Lower leg skin (tissue), 3 donors: ENCODE results near the gene TTC7B.

Source experiments
- POLR2A ChIP-seq, 2 donors: fragments of 450-650 bp; IDR thresholded peaks; one replicate each; pipeline ENCODE4 v1.6.1; 2016 to 2017; ENCODE audit warnings: antibody characterized with exemption in 2 of 2, mild to moderate bottlenecking in 1 of 2, moderate library complexity in 1 of 2
- TF ChIP-seq, protein P1 (sequence below), 3 donors: fragments of 450-650 bp; IDR thresholded peaks; one replicate each; pipeline ENCODE4 v1.5.1; 2016; ENCODE audit warnings: antibody characterized with exemption in 3 of 3, mild to moderate bottlenecking in 3 of 3, moderate library complexity in 2 of 3

DNA sequence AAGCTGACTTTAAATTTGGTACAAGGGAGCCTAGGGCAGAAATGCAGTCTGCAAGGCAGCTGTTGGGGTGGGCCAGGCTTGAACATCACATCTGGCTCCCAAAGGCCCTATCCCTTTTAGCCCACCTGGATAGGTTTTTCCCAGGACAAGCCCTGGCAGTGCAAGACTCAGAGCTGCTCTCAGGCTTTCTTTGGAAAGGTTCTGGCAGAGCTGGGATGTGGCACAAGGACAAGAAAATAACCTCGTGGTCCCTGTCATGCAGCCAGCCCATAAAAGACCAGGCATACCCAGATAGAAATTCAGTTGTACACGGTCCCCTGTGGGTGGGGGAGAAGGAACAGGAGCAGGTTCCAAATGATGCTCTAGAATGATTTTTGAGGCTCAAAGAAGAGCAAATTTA, 206.9 kb downstream of the TTC7B start:
- no peak for TF ChIP-seq POLR2A (IDR thresholded peaks at IDR 0.05)
- TF ChIP-seq, protein P1, sequence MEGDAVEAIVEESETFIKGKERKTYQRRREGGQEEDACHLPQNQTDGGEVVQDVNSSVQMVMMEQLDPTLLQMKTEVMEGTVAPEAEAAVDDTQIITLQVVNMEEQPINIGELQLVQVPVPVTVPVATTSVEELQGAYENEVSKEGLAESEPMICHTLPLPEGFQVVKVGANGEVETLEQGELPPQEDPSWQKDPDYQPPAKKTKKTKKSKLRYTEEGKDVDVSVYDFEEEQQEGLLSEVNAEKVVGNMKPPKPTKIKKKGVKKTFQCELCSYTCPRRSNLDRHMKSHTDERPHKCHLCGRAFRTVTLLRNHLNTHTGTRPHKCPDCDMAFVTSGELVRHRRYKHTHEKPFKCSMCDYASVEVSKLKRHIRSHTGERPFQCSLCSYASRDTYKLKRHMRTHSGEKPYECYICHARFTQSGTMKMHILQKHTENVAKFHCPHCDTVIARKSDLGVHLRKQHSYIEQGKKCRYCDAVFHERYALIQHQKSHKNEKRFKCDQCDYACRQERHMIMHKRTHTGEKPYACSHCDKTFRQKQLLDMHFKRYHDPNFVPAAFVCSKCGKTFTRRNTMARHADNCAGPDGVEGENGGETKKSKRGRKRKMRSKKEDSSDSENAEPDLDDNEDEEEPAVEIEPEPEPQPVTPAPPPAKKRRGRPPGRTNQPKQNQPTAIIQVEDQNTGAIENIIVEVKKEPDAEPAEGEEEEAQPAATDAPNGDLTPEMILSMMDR (IDR thresholded peaks at IDR 0.05): no peak
